Measurements from ENCODE around the gene SLC50A1. TPM values are rescaled to one million over a fixed set of nuclear protein-coding genes. Genes with fewer than 3 reads are reported as not detected.

The SLC50A1 gene
- total and polyA plus RNA-seq, 9 of the 15 experiments (the other 6 are each of a cell fraction or from before 2014, with no cell fraction given): 46.5 to 132 (median 91.9) TPM

- in situ Hi-C loops (cut with MboI): no loop called here
- POLR2A ChIA-PET: no interaction called here
- no peaks in the 10 kb centered on the region for H4K20me1 ChIP-seq (replicated peaks; ENCODE audit: control insufficient read depth, insufficient read depth, low read length)
- H3K36me3 ChIP-seq (ENCODE audit: control insufficient read depth, insufficient read depth, low read length): 0 out of 3 replicates have a peak, but pooled peaks cover 2% of the 10 kb centered on the region
- peaks cover 40 to 57% of the 10 kb centered on the region in 2 experiments for H3K4me1 ChIP-seq (replicated peaks in 1 of 2; ENCODE audit: control insufficient read depth in 2 of 2, insufficient read depth in 2 of 2, low read length in 2 of 2)
- no peaks in the 10 kb centered on the region for H3K9me1 ChIP-seq (ENCODE audit: control insufficient read depth, insufficient read depth, low read length)
- H3K27me3 ChIP-seq (ENCODE audit: control insufficient read depth in 2 of 2, insufficient read depth in 2 of 2, low read length in 2 of 2): no peaks in the 10 kb centered on the region
- DNase-seq (ENCODE audit: extremely low read depth in 1 of 4, low spot score in 3 of 4) (peak in 3 of 4 experiments; percentile 41 to 68 (median 65)), FAIRE-seq (peak; percentile 75), ATAC-seq (peak; percentile 36)
- no peaks in the 10 kb centered on the region for H3K9me3 ChIP-seq (replicated peaks; ENCODE audit: control insufficient read depth, insufficient read depth, low read depth, low read length)
- peaks cover 2% of the 10 kb centered on the region; the same call in 1 of the 3 replicates for H3K79me2 ChIP-seq (ENCODE audit: control insufficient read depth, insufficient read depth, low read length)
- no peak overlapping the region; the same call in 1 of the 2 replicates for H3K4me3 ChIP-seq
- H3K27ac ChIP-seq (ENCODE audit: extremely low read depth, low read depth, low read length): no peak overlapping the region
- H2AFZ ChIP-seq (ENCODE audit: low read depth, low read length): peak overlapping the region; percentile 91
- CTCF ChIA-PET (ENCODE audit: low intra/inter-chr PET ratio): no interaction called here
- intact Hi-C loops (cut with micrococcal nuclease): no loop called here
- H3K9ac ChIP-seq (ENCODE audit: insufficient read depth in 1 of 2, low read depth in 2 of 2, low read length in 2 of 2): peak overlapping the region in 1 of 2 experiments; percentile 94; a peak in 2 of 4 replicates
- no TSS peak for BruUV-seq (replicated peaks)
- 20% methylated on average over 19 of the region's 32 CpGs for WGBS (ENCODE audit: insufficient coverage, low coverage, missing lambda C conversion rate)
- peak overlapping the region; percentile 72 for H3K4me2 ChIP-seq (ENCODE audit: insufficient read depth, low read length)
- TF ChIP-seq TCF3 (CRISPR knock-in tag; IDR thresholded peaks at IDR 0.05) (no peak), NFRKB (IDR thresholded peaks at IDR 0.05; ENCODE audit: low read depth) (no peak), CBFA2T2 (conservative IDR thresholded peaks at IDR 0.05) (no peak), KDM1A (IDR thresholded peaks at IDR 0.05) (0 out of 4 replicates have a peak, but pooled peaks of 1 of the 2 experiments have one; percentile 15), DNMT1 (IDR thresholded peaks at IDR 0.05) (no peak), SP1 (CRISPR knock-in tag; IDR thresholded peaks at IDR 0.05) (peak; percentile 45; the same call in 1 of the 2 replicates), JUNB (CRISPR knock-in tag; conservative IDR thresholded peaks at IDR 0.05) (no peak), FOXA3 (CRISPR knock-in tag; conservative IDR thresholded peaks at IDR 0.05 in 1 of 2, IDR thresholded peaks at IDR 0.05 in 1 of 2) (peak; percentile 32 to 86; a peak in 2 of 4 replicates), HMGN3 (IDR thresholded peaks at IDR 0.05; ENCODE audit: borderline replicate concordance, extremely low read depth, insufficient read length, low read depth, low read length) (peak; percentile 11), STAG1 (CRISPR knock-in tag; IDR thresholded peaks at IDR 0.05; ENCODE audit: borderline replicate concordance) (no peak), ZBTB33 (CRISPR knock-in tag; IDR thresholded peaks at IDR 0.05) (0 out of 2 replicates have a peak, but pooled peaks have one; percentile 10), MYBL2 (IDR thresholded peaks at IDR 0.05; ENCODE audit: low read depth) (no peak), MYBL2 (CRISPR knock-in tag; IDR thresholded peaks at IDR 0.05; ENCODE audit: borderline replicate concordance) (no peak), TFAP4 (CRISPR knock-in tag; IDR thresholded peaks at IDR 0.05; ENCODE audit: borderline replicate concordance) (peak; percentile 57), RFX5 (IDR thresholded peaks at IDR 0.05; ENCODE audit: low read depth, low read length) (no peak), CHD2 (IDR thresholded peaks at IDR 0.05; ENCODE audit: low read depth, low read length) (0 out of 2 replicates have a peak, but pooled peaks have one; percentile 4), NRF1 (conservative IDR thresholded peaks at IDR 0.05 in 1 of 2, IDR thresholded peaks at IDR 0.05 in 1 of 2) (peak in 1 of 2 experiments; percentile 6; a peak in 1 of 4 replicates)
- TF ChIP-seq, protein P1, sequence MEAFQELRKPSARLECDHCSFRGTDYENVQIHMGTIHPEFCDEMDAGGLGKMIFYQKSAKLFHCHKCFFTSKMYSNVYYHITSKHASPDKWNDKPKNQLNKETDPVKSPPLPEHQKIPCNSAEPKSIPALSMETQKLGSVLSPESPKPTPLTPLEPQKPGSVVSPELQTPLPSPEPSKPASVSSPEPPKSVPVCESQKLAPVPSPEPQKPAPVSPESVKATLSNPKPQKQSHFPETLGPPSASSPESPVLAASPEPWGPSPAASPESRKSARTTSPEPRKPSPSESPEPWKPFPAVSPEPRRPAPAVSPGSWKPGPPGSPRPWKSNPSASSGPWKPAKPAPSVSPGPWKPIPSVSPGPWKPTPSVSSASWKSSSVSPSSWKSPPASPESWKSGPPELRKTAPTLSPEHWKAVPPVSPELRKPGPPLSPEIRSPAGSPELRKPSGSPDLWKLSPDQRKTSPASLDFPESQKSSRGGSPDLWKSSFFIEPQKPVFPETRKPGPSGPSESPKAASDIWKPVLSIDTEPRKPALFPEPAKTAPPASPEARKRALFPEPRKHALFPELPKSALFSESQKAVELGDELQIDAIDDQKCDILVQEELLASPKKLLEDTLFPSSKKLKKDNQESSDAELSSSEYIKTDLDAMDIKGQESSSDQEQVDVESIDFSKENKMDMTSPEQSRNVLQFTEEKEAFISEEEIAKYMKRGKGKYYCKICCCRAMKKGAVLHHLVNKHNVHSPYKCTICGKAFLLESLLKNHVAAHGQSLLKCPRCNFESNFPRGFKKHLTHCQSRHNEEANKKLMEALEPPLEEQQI (IDR thresholded peaks at IDR 0.05): no peak
Measured at GRCh38 chr1:155126556-155127104, 9.0 kb upstream of the SLC50A1 start.

Measured in K562 (cell line).